PFSK-1 (cell line): ENCODE measurements around the gene MKNK2.

Experiments used
- POLR2AphosphoS5 ChIP-seq: IDR thresholded peaks from 2 replicates; pipeline ENCODE4 v1.6.1; 2012; ENCODE audit warnings: low read depth, mild to moderate bottlenecking, control low read depth, low read length, moderate library complexity
- SIN3A ChIP-seq: IDR thresholded peaks from 2 replicates; pipeline ENCODE4 v1.6.1; 2012; ENCODE audit warnings: mild to moderate bottlenecking, low read length, moderate library complexity, borderline replicate concordance; ENCODE audit not compliant: insufficient read depth
- TAF1 ChIP-seq: IDR thresholded peaks from 2 replicates; pipeline ENCODE4 v1.6.1; 2012; ENCODE audit warnings: low read length, control low read depth, borderline replicate concordance; ENCODE audit not compliant: insufficient read depth
- TF ChIP-seq, protein P1 (sequence below), 2 experiments: IDR thresholded peaks; 2 replicates each; pipeline versions ENCODE4 v1.6.1 to v1.8.0; 2011 to 2012; ENCODE audit warnings: low read depth in 2 of 2, low read length in 2 of 2, control low read depth in 1 of 2, inconsistent platforms in 1 of 2, mild to moderate bottlenecking in 1 of 2, moderate library complexity in 1 of 2; ENCODE audit not compliant: insufficient read depth in 1 of 2

DNA sequence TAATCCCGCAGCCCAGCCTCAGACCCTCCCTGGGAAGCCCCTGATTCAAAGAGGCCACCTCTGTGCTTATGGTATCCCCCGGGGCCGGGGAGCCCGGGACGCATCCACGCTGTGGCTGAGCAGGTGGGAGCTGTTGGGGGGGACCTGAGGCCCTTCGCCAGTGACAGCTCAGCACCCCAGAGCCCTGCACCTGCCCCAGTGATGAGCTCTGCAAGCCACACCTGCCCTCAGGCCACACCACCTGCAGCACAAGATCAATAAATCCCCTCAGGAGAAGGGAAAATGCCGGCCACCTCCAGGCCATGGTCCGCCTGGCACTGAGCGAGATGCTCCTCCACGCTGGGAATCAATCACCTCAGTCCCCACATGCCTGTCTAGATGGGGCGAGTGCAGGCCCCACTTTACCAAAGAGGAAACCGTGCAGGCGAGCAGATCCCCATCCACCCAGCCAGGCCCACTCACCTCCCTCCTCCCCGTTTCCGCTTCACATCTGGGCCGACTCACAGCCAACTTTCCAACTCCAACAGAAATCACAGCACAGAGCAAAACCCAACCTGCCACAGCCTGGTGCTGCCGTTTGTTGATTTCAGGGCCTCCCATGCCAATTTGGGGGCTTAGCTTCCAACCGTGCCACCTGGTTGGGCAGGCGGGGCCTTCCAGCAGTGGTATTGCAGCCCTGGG lies 32.3 kb upstream of the MKNK2 start:
- TF ChIP-seq, protein P1, sequence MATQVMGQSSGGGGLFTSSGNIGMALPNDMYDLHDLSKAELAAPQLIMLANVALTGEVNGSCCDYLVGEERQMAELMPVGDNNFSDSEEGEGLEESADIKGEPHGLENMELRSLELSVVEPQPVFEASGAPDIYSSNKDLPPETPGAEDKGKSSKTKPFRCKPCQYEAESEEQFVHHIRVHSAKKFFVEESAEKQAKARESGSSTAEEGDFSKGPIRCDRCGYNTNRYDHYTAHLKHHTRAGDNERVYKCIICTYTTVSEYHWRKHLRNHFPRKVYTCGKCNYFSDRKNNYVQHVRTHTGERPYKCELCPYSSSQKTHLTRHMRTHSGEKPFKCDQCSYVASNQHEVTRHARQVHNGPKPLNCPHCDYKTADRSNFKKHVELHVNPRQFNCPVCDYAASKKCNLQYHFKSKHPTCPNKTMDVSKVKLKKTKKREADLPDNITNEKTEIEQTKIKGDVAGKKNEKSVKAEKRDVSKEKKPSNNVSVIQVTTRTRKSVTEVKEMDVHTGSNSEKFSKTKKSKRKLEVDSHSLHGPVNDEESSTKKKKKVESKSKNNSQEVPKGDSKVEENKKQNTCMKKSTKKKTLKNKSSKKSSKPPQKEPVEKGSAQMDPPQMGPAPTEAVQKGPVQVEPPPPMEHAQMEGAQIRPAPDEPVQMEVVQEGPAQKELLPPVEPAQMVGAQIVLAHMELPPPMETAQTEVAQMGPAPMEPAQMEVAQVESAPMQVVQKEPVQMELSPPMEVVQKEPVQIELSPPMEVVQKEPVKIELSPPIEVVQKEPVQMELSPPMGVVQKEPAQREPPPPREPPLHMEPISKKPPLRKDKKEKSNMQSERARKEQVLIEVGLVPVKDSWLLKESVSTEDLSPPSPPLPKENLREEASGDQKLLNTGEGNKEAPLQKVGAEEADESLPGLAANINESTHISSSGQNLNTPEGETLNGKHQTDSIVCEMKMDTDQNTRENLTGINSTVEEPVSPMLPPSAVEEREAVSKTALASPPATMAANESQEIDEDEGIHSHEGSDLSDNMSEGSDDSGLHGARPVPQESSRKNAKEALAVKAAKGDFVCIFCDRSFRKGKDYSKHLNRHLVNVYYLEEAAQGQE (IDR thresholded peaks at IDR 0.05; ENCODE audit: insufficient read depth in 1 of 2, low read depth in 2 of 2, low read length in 2 of 2) = no peak
- TF ChIP-seq POLR2AphosphoS5 (no peak), SIN3A (no peak), TAF1 (no peak)
